Loucy (cell line): ENCODE results near the gene PDPN.

Source experiments
- EZH2phosphoT487 ChIP-seq: fragments of 200-600 bp; IDR thresholded peaks from 2 replicates; pipeline ENCODE4 v1.6.1; 2018; ENCODE audit warnings: antibody characterized with exemption, mild to moderate bottlenecking, moderate library complexity, borderline replicate concordance
- TF ChIP-seq, protein P1 (sequence below): fragments of 200-600 bp; sonication (generic); conservative IDR thresholded peaks from 2 replicates; pipeline ENCODE4 v1.5.1; 2014; ENCODE audit warnings: mild to moderate bottlenecking, antibody characterized with exemption, low read length

DNA sequence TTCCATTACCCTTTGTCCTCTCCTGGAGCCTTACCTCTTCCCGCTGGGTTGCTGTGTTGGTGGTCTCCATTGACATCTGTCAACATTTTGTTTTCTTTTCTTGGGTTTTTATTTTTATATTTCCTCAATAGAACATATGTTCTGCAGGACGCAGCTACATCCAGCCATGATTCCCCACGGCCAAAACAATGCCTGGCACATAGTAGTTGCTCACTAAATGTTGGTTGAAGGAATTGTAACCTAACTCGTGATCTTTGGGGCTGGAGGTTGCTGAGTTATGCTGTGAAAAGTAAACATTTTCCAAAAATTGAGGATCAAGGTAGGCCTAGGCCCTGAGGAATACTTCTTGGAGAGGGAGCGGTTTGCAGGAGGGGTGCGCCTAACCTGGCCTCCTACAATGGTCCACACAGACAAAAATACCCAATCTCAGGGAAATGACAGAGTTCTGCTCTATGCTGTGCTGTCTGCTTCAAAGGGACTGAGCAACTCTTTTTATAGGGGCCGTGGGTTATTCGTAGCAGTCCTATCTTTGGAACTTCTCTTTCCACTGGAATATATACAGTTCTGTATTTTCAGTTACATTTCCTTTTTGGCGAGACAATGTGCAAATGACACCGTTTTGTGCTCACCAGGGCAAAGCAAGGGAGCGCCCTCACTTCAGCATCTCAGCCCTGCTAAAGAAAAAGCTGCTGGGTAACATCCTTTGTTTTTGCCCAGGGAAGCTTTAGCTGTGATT, 1.4 kb downstream of the PDPN start:
- TF ChIP-seq, protein P1, sequence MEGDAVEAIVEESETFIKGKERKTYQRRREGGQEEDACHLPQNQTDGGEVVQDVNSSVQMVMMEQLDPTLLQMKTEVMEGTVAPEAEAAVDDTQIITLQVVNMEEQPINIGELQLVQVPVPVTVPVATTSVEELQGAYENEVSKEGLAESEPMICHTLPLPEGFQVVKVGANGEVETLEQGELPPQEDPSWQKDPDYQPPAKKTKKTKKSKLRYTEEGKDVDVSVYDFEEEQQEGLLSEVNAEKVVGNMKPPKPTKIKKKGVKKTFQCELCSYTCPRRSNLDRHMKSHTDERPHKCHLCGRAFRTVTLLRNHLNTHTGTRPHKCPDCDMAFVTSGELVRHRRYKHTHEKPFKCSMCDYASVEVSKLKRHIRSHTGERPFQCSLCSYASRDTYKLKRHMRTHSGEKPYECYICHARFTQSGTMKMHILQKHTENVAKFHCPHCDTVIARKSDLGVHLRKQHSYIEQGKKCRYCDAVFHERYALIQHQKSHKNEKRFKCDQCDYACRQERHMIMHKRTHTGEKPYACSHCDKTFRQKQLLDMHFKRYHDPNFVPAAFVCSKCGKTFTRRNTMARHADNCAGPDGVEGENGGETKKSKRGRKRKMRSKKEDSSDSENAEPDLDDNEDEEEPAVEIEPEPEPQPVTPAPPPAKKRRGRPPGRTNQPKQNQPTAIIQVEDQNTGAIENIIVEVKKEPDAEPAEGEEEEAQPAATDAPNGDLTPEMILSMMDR: no peak
- TF ChIP-seq EZH2phosphoT487: no peak
